ENCODE measurements around the gene SCT.

DNA sequence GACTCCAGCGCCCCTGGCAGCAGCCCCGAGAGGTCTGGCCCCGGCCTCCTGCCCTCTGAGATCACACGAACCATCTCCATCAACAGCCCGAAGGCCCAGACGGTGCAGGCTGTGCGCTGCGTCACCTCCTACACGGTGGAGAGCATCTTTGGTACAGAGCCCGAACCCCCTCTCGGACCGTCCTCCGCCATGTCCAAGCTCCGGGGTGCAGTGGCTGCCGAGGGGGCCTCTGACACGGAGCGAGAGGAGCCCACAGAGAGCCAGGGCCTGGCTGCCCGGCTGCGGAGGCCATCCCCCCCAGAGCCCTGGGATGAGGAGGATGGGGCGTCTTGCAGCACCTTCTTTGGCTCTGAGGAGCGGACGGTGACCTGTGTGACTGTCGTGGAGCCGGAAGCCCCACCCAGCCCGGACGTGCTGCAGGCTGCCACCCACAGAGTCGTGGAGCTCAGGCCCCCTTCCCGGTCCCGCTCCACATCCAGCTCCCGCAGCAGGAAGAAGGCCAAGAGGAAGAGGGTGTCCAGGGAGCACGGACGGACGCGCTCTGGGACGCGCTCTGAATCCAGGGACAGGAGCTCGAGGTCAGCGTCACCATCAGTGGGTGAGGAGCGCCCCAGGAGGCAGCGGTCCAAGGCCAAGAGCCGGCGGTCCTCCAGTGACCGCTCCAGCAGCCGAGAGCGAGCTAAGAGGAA is 18.9 kb downstream of the SCT start:
- TF ChIP-seq, protein P1, sequence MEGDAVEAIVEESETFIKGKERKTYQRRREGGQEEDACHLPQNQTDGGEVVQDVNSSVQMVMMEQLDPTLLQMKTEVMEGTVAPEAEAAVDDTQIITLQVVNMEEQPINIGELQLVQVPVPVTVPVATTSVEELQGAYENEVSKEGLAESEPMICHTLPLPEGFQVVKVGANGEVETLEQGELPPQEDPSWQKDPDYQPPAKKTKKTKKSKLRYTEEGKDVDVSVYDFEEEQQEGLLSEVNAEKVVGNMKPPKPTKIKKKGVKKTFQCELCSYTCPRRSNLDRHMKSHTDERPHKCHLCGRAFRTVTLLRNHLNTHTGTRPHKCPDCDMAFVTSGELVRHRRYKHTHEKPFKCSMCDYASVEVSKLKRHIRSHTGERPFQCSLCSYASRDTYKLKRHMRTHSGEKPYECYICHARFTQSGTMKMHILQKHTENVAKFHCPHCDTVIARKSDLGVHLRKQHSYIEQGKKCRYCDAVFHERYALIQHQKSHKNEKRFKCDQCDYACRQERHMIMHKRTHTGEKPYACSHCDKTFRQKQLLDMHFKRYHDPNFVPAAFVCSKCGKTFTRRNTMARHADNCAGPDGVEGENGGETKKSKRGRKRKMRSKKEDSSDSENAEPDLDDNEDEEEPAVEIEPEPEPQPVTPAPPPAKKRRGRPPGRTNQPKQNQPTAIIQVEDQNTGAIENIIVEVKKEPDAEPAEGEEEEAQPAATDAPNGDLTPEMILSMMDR (IDR thresholded peaks at IDR 0.05) = no peak
- TF ChIP-seq POLR2AphosphoS5 (IDR thresholded peaks at IDR 0.05; ENCODE audit: insufficient read depth in 1 of 2, low read depth in 1 of 2) (peak in 1 of 2 donors; percentile 6), POLR2A (IDR thresholded peaks at IDR 0.05) (no peak)
